Esophagus (tissue), 2 donors: ENCODE measurements around the gene MS4A13. TPM values are rescaled to one million over a fixed set of nuclear protein-coding genes. Genes with fewer than 3 reads are reported as not detected.

Experiments used
- polyA plus RNA-seq, 2 donors: library from polyadenylated mRNA; stranded (reverse); fragments of 200-250 nt; gene quantifications; one replicate each; pipeline ENCODE4 v1.2.3, GENCODE V29; 2013
- donor health status: healthy with polysubstance abuse.
- donor health status: Bipolar disorder and iron deficiency.

The MS4A13 gene
- polyA plus RNA-seq, 2 donors: not detected

Other genes starting within 250 kb of the MS4A13 start
- gene MS4A4A, start 234.7 kb upstream of the MS4A13 start, polyA plus RNA-seq: 1 to 10 TPM; 1.3 to 1.7 TPM
- gene MS4A6E, start 188.1 kb upstream of the MS4A13 start, polyA plus RNA-seq: not detected
- 1 to 10 TPM; 1.1 to 1.3 TPM for gene MS4A7, start 136.9 kb upstream of the MS4A13 start, polyA plus RNA-seq
- under 1 TPM; 0.16 to 0.26 TPM for gene MS4A14, start 118.9 kb upstream of the MS4A13 start, polyA plus RNA-seq
- gene MS4A5, start 85.8 kb upstream of the MS4A13 start, polyA plus RNA-seq: not detected
- 1 to 10 TPM in 1 of 2 donors, under 1 TPM in 1; 0.36 to 1.5 TPM for gene MS4A1, start 59.5 kb upstream of the MS4A13 start, polyA plus RNA-seq
- not detected for gene MS4A12, start 22.6 kb upstream of the MS4A13 start, polyA plus RNA-seq
- under 1 TPM in 1 of 2 donors, not detected in 1; 0.02 TPM for gene MS4A8, start 184.2 kb downstream of the MS4A13 start, polyA plus RNA-seq
- gene MS4A18, start 209.3 kb downstream of the MS4A13 start, polyA plus RNA-seq: not detected
- gene MS4A15, start 241.5 kb downstream of the MS4A13 start, polyA plus RNA-seq: not detected